ENCODE measurements around the gene MED20.

MED20 gene

GRCh38 chr6:41871691-41872090 is 49.2 kb downstream of the MED20 start:
- no peak for TF ChIP-seq CTCF (IDR thresholded peaks at IDR 0.05; ENCODE audit: low read depth, low read length, missing control alignments)
- DNase-seq (ENCODE audit: low read depth) = no peak
- in situ Hi-C loops (cut with HindIII; ENCODE audit: low sequenced_read_pairs) = loop anchor here (5.0 kb wide), 1 partner anchor 61 kb away; no protein-coding TSS in a partner anchor
- no peak overlapping the region for H3K4me3 ChIP-seq (ENCODE audit: low read depth, low read length)

GRCh38 chr6:41859356-41859755 is 61.6 kb downstream of the MED20 start:
- TF ChIP-seq CTCF (IDR thresholded peaks at IDR 0.05; ENCODE audit: low read depth, low read length, missing control alignments) = no peak
- no peak for DNase-seq (ENCODE audit: low read depth)
- H3K4me3 ChIP-seq (ENCODE audit: low read depth, low read length) = no peak overlapping the region
- in situ Hi-C loops (cut with HindIII; ENCODE audit: low sequenced_read_pairs) = no loop called here

- in situ Hi-C loops (cut with HindIII; ENCODE audit: low sequenced_read_pairs) = no loop called here
- TF ChIP-seq CTCF (IDR thresholded peaks at IDR 0.05; ENCODE audit: low read depth, low read length, missing control alignments) = no peak
- DNase-seq (ENCODE audit: low read depth) = no peak
- H3K4me3 ChIP-seq (ENCODE audit: low read depth, low read length) = no peak overlapping the region
Observed at GRCh38 chr6:41858703-41859102, 62.2 kb downstream of the MED20 start.
